Lung (tissue), 12 donors: ENCODE data around the gene BICC1. TPM values are rescaled to one million over a fixed set of nuclear protein-coding genes. Genes with fewer than 3 reads are reported as not detected.

Source experiments
- ATAC-seq: fragments of 200-7000 bp; cut with Tn5 transposase; one replicate; pipeline ENCODE4 v1.9.1; 2020; ENCODE audit warnings: moderate number of reproducible peaks; ENCODE audit not compliant: insufficient read depth, low FRiP score
- DNase-seq, 3 donors: peaks; one replicate each; pipeline ENCODE4 v3.0.0-alpha.2; 2013 to 2017
- H3K27ac ChIP-seq, 2 donors: one replicate each; pipeline ENCODE4 v1.5.1; 2013; ENCODE audit warnings: mild to moderate bottlenecking in 2 of 2, moderate library complexity in 2 of 2, control low read depth in 1 of 2, inconsistent platforms in 1 of 2, low read depth in 1 of 2, low read length in 1 of 2
- H3K27me3 ChIP-seq, 3 donors: one replicate each; pipeline ENCODE4 v1.5.1; 2013; ENCODE audit warnings: low read length in 2 of 3; ENCODE audit not compliant: control insufficient read depth in 3 of 3, insufficient read depth in 3 of 3
- H3K36me3 ChIP-seq, 4 donors: one replicate each; pipeline ENCODE4 v1.5.1; 2013; ENCODE audit warnings: low read length in 4 of 4, mild to moderate bottlenecking in 1 of 4, moderate library complexity in 1 of 4; ENCODE audit not compliant: control insufficient read depth in 4 of 4, insufficient read depth in 4 of 4
- H3K4me1 ChIP-seq, 5 donors: one replicate each; pipeline ENCODE4 v1.5.1; 2013; ENCODE audit warnings: low read length in 5 of 5, mild to moderate bottlenecking in 2 of 5, moderate library complexity in 1 of 5; ENCODE audit not compliant: control insufficient read depth in 5 of 5, insufficient read depth in 5 of 5
- H3K4me3 ChIP-seq: one replicate; pipeline ENCODE4 v1.5.1; 2013; ENCODE audit warnings: mild to moderate bottlenecking, control low read depth, moderate library complexity
- H3K9ac ChIP-seq, 2 donors: one replicate each; pipeline ENCODE4 v1.5.1; 2013; ENCODE audit warnings: low read length in 2 of 2, control low read depth in 1 of 2; ENCODE audit not compliant: insufficient read depth in 1 of 2
- H3K9me3 ChIP-seq, 4 donors: one replicate each; pipeline ENCODE4 v1.5.1; 2013; ENCODE audit warnings: low read length in 3 of 4, mild to moderate bottlenecking in 1 of 4, moderate library complexity in 1 of 4; ENCODE audit not compliant: control insufficient read depth in 4 of 4, insufficient read depth in 3 of 4
- CTCF ChIP-seq: IDR thresholded peaks from 2 replicates; pipeline ENCODE4 v1.5.1; 2012; ENCODE audit warnings: mild to moderate bottlenecking; ENCODE audit errors: control extremely low read depth, extremely low read depth
- WGBS, 2 donors: extraction: QIAGEN DNeasy Blood & Tissue Kit; methylation state at CpG; one replicate each; pipeline ENCODE4 v1.1.7; 2013; 5-methylcytosine and 5-hydroxymethylcytosine counted together
- polyA plus RNA-seq, 2 donors: library from polyadenylated mRNA; stranded (reverse); fragments of 200-250 nt; gene quantifications; one replicate each; pipeline ENCODE4 v1.2.1, GENCODE V29; 2013
- total RNA-seq, 2 donors: library from RNA; depleted of rRNA in 1 of 2; stranded (reverse); fragments of >200 nt in 1 of 2; gene quantifications; one replicate each; pipeline ENCODE4 v1.2.1, GENCODE V29; 2014 to 2021
- donor health status: control.
- donor health status: control.
- donor health status: Bipolar disorder and iron deficiency.
- donor health status: healthy.
- donor health status: DM: yes; HTN: yes; CAD: no.

The BICC1 gene
- total and polyA plus RNA-seq, 4 donors, result 2.3 to 43.1 (median 5.9) TPM

GRCh38 chr10:58806970-58807628, 294.4 kb downstream of the BICC1 start:
- ATAC-seq (no peak), DNase-seq (no peak)
- H3K4me3 ChIP-seq, result no peak overlapping the region
- no peaks in the 10 kb centered on the region for H3K27me3 ChIP-seq
- H3K9ac ChIP-seq, result no peak overlapping the region
- peaks cover 0 to 12% (median 4%) of the 10 kb centered on the region in 4 donors for H3K36me3 ChIP-seq
- 89 to 93% methylated on average over 4 of the region's 4 CpGs for WGBS, 2 donors
- H3K27ac ChIP-seq, result no peak overlapping the region
- H3K9me3 ChIP-seq, result no peaks in the 10 kb centered on the region
- TF ChIP-seq CTCF, result no peak
- H3K4me1 ChIP-seq, result peaks cover 0 to 2% (median 0%) of the 10 kb centered on the region in 5 donors

GRCh38 chr10:58807629-58808022, 295.0 kb downstream of the BICC1 start:
- no peaks in the 10 kb centered on the region for H3K27me3 ChIP-seq
- peaks cover 0 to 11% (median 3%) of the 10 kb centered on the region in 4 donors for H3K36me3 ChIP-seq
- no peak overlapping the region for H3K9ac ChIP-seq
- no peak for TF ChIP-seq CTCF
- no peak overlapping the region for H3K4me3 ChIP-seq
- no peak for DNase-seq
- H3K9me3 ChIP-seq, result no peaks in the 10 kb centered on the region
- ATAC-seq, result no peak
- no peaks in the 10 kb centered on the region for H3K4me1 ChIP-seq
- 49 to 68% methylated on average over 4 of the region's 4 CpGs for WGBS, 2 donors
- no peak overlapping the region for H3K27ac ChIP-seq

GRCh38 chr10:58810751-58811150, 298.1 kb downstream of the BICC1 start:
- H3K4me3 ChIP-seq, result no peak overlapping the region
- no peak overlapping the region for H3K27ac ChIP-seq
- WGBS, 2 donors, result 73 to 85% methylated on average over 2 of the region's 2 CpGs
- DNase-seq (no peak), ATAC-seq (no peak)
- H3K9ac ChIP-seq, result no peak overlapping the region
- peaks cover 0 to 19% (median 7%) of the 10 kb centered on the region in 4 donors for H3K36me3 ChIP-seq
- TF ChIP-seq CTCF, result no peak
- no peaks in the 10 kb centered on the region for H3K4me1 ChIP-seq
- no peaks in the 10 kb centered on the region for H3K27me3 ChIP-seq
- no peaks in the 10 kb centered on the region for H3K9me3 ChIP-seq

GRCh38 chr10:58813573-58813972, 300.9 kb downstream of the BICC1 start:
- no peak overlapping the region for H3K9ac ChIP-seq
- H3K4me3 ChIP-seq, result no peak overlapping the region
- no peak overlapping the region for H3K27ac ChIP-seq
- no peaks in the 10 kb centered on the region for H3K27me3 ChIP-seq
- no peak for ATAC-seq
- WGBS, 2 donors, result 69 to 82% methylated on average over 8 of the region's 8 CpGs
- no peaks in the 10 kb centered on the region for H3K9me3 ChIP-seq
- TF ChIP-seq CTCF, result no peak
- peaks cover 0 to 12% (median 5%) of the 10 kb centered on the region in 4 donors for H3K36me3 ChIP-seq
- peaks cover 0 to 27% (median 9%) of the 10 kb centered on the region in 5 donors for H3K4me1 ChIP-seq
- DNase-seq, result no peak
